Fibroblast of lung (primary cell): ENCODE results near the gene HOXB1. TPM values are rescaled to one million over a fixed set of nuclear protein-coding genes. Genes with fewer than 3 reads are reported as not detected.

Source experiments
- DNase-seq, 2 donors: peaks; one replicate each; pipeline versions ENCODE4 v3.0.0 to v3.0.0-alpha.2; 2010; ENCODE audit warnings: low read depth in 2 of 2
- H2AFZ ChIP-seq: 2 replicates; pipeline ENCODE4 v1.5.1; 2012; ENCODE audit warnings: low read length, control low read depth, inconsistent platforms
- H3K27ac ChIP-seq: 2 replicates; pipeline ENCODE4 v1.5.1; 2011; ENCODE audit warnings: low read length, control low read depth; ENCODE audit not compliant: insufficient read depth
- H3K27me3 ChIP-seq: 2 replicates; pipeline ENCODE4 v1.5.1; 2011; ENCODE audit warnings: mild to moderate bottlenecking, low read length; ENCODE audit not compliant: control insufficient read depth, insufficient read depth
- H3K36me3 ChIP-seq: 2 replicates; pipeline ENCODE4 v1.5.1; 2011; ENCODE audit warnings: low read length; ENCODE audit not compliant: control insufficient read depth, insufficient read depth
- H3K4me1 ChIP-seq: 2 replicates; pipeline ENCODE4 v1.5.1; 2011; ENCODE audit warnings: low read length; ENCODE audit not compliant: control insufficient read depth, insufficient read depth; ENCODE audit errors: extremely low read depth
- H3K4me2 ChIP-seq: 2 replicates; pipeline ENCODE4 v1.5.1; 2011; ENCODE audit warnings: low read length, control low read depth; ENCODE audit not compliant: insufficient read depth; ENCODE audit errors: extremely low read depth
- H3K4me3 ChIP-seq, 4 experiments: fragments of 200-600 bp in 1 of 4; sonication (generic) in 1 of 4; replicated peaks in 1 of 4; 2 replicates each; pipeline ENCODE4 v1.5.1; 2011 to 2016; ENCODE audit warnings: low read length in 4 of 4, low read depth in 3 of 4, mild to moderate bottlenecking in 3 of 4, control low read depth in 2 of 4, inconsistent platforms in 1 of 4, mixed read lengths in 1 of 4; ENCODE audit not compliant: insufficient read depth in 1 of 4; ENCODE audit errors: control extremely low read depth in 1 of 4
- H3K79me2 ChIP-seq: 2 replicates; pipeline ENCODE4 v1.5.1; 2012; ENCODE audit warnings: mild to moderate bottlenecking, low read length, inconsistent platforms; ENCODE audit not compliant: control insufficient read depth, insufficient read depth
- H3K9ac ChIP-seq: 2 replicates; pipeline ENCODE4 v1.5.1; 2011; ENCODE audit warnings: mild to moderate bottlenecking, low read length, control low read depth; ENCODE audit not compliant: insufficient read depth
- H3K9me3 ChIP-seq: 2 replicates; pipeline ENCODE4 v1.5.1; 2012; ENCODE audit warnings: low read depth, low read length; ENCODE audit not compliant: control insufficient read depth, insufficient read depth
- H4K20me1 ChIP-seq: 2 replicates; pipeline ENCODE4 v1.5.1; 2011; ENCODE audit warnings: low read length; ENCODE audit not compliant: control insufficient read depth, insufficient read depth; ENCODE audit errors: extremely low read depth
- EZH2 ChIP-seq: IDR thresholded peaks from 2 replicates; pipeline ENCODE4 v1.5.1; 2012; ENCODE audit warnings: low read length, control low read depth, mild to moderate bottlenecking; ENCODE audit errors: missing control alignments
- polyA plus RNA-seq, 2 donors: library from polyadenylated mRNA; depleted of rRNA in 1 of 2; stranded (reverse) in 1 of 2; unstranded in 1 of 2; fragments of >200 nt; gene quantifications; 2 replicates each; pipeline ENCODE4 v1.2.1, GENCODE V29; 2011 to 2012; ENCODE audit warnings: missing spikeins in 1 of 2
- total RNA-seq: library from RNA; depleted of rRNA; stranded (reverse); fragments of >200 nt; gene quantifications from 2 replicates; pipeline ENCODE4 v1.2.1, GENCODE V29; 2014
- TF ChIP-seq, protein P1 (sequence below), 2 donors: IDR thresholded peaks in 1 of 2; conservative IDR thresholded peaks in 1 of 2; 1 replicate in 1 of 2; 2 replicates in 1 of 2; pipeline ENCODE4 v1.5.1; 2011 to 2012; ENCODE audit warnings: low read length in 2 of 2, control low read depth in 1 of 2, inconsistent platforms in 1 of 2, low read depth in 1 of 2, mild to moderate bottlenecking in 1 of 2

The HOXB1 gene
- total and polyA plus RNA-seq, 2 donors (not counting 1 experiment from before 2014, with no cell fraction given) = not detected

DNA sequence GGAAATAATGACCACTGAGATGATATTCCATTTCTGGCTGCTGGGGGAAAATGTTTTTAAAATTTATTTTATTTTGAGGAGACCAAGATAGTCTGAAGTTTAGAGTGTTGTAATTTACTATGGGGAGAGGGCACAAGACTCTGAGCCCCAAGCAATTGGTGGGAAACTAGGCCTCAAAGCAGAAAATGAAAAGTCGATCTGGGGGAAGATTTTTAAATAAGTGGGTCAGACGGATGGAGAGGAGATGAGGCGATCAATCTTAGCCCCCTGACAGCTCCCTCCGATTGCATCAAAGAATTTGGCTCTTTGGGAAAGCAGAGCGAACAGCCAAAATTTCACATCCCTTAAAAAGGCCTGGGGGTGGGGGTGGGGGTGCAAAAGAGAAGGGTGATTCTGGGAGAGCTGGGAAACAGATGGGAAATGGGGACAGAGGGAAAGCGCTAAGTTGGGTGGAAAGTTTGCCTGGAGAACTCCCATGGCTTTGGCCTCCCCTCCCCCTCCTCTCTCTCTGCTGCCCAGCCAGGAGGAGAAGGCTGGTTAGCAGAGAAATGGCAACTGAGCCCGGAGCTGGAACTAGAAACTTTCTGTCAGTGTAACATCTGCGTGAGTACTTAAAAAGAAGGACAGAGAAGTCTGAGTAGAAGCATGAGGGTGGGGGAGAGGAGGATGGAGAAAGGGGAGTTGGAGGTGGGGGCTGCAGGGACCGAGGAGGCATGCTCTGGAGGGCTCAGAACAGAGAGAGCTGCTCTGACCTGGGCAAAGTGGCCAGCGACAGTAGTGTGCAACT, 15.5 kb upstream of the HOXB1 start:
- H3K4me2 ChIP-seq = peak overlapping the region; percentile 94
- peaks cover 19% of the 10 kb centered on the region for H3K36me3 ChIP-seq
- H3K27ac ChIP-seq = peak overlapping the region; percentile 97
- no peak overlapping the region for H2AFZ ChIP-seq
- no peaks in the 10 kb centered on the region for H3K27me3 ChIP-seq
- TF ChIP-seq, protein P1, sequence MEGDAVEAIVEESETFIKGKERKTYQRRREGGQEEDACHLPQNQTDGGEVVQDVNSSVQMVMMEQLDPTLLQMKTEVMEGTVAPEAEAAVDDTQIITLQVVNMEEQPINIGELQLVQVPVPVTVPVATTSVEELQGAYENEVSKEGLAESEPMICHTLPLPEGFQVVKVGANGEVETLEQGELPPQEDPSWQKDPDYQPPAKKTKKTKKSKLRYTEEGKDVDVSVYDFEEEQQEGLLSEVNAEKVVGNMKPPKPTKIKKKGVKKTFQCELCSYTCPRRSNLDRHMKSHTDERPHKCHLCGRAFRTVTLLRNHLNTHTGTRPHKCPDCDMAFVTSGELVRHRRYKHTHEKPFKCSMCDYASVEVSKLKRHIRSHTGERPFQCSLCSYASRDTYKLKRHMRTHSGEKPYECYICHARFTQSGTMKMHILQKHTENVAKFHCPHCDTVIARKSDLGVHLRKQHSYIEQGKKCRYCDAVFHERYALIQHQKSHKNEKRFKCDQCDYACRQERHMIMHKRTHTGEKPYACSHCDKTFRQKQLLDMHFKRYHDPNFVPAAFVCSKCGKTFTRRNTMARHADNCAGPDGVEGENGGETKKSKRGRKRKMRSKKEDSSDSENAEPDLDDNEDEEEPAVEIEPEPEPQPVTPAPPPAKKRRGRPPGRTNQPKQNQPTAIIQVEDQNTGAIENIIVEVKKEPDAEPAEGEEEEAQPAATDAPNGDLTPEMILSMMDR (conservative IDR thresholded peaks at IDR 0.05 in 1 of 2, IDR thresholded peaks at IDR 0.05 in 1 of 2; ENCODE audit: low read depth in 1 of 2, low read length in 2 of 2) = no peak
- no peak for TF ChIP-seq EZH2
- no peak overlapping the region for H3K9ac ChIP-seq
- no peaks in the 10 kb centered on the region for H3K9me3 ChIP-seq
- peak in 1 of 2 donors; percentile 83 for DNase-seq
- peak overlapping the region in 3 of 4 experiments; percentile 20 to 90 (median 46) for H3K4me3 ChIP-seq
- H4K20me1 ChIP-seq = no peaks in the 10 kb centered on the region
- peaks cover 89% of the 10 kb centered on the region for H3K79me2 ChIP-seq
- H3K4me1 ChIP-seq = peaks cover 29% of the 10 kb centered on the region

DNA sequence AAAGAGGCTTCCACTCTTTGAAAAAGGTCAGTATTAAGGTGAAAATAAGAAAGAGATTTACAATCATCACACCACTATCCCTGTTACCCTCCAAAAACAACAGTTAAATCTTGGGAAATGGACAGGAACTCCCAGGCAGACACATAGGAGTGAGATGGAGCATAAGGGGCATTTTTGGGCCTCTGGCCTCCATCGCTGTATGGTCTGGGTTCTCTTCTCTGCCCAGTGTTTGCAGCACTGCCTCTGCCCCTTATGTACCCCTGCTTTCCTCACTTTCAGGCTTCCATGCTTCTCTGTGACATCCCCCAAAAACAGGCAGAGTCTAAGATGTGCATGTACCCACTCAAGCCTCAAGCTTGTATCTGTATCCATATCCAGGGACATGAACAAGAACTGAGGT, 14.7 kb upstream of the HOXB1 start:
- H3K9ac ChIP-seq = no peak overlapping the region
- peaks cover 91% of the 10 kb centered on the region for H3K79me2 ChIP-seq
- H2AFZ ChIP-seq = no peak overlapping the region

DNA sequence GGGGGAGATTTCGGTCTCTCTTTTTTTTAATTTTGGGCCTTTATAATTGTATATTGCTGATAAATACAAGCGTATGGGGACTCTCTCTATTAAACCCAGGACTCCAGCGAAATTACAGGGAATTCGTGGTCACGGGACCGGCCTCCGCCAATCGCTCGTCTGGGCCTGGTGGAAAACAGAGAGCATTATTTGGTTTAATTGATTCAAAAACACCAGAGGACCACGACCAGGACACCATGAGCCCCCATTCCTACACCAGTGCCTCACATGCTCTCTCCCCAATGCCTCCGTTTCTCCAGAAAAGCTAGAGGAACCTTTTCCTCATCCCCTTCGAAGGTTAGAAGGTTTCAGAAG, 14.2 kb upstream of the HOXB1 start, which contains the start of gene HOXB2:
Gene HOXB2 (minus strand): TSS at position 88 of the 354 bp plus-strand sequence. CDS start 198 bp downstream, outside the sequence.
- Histone ChIP-seq H3K9me3 (no peaks in the 10 kb centered on the region), H3K4me3 (peak within 1 kb of the TSS; percentile 89 to 99 (median 90)), H3K9ac (peak within 1 kb of the TSS; percentile 90), H2AFZ (no peak within 1 kb of the TSS), H3K27ac (peak within 1 kb of the TSS; percentile 97), H3K36me3 (peaks cover 11% of the 10 kb centered on the region), H3K79me2 (peaks cover 91% of the 10 kb centered on the region), H3K4me1 (peaks cover 30% of the 10 kb centered on the region), H4K20me1 (no peaks in the 10 kb centered on the region), H3K4me2 (peak within 1 kb of the TSS; percentile 86), H3K27me3 (no peaks in the 10 kb centered on the region)
- TF ChIP-seq EZH2 = no peak
- TF ChIP-seq, protein P1 (conservative IDR thresholded peaks at IDR 0.05 in 1 of 2, IDR thresholded peaks at IDR 0.05 in 1 of 2; ENCODE audit: low read depth in 1 of 2, low read length in 2 of 2) = no peak
- DNase-seq = peak in 1 of 2 donors; percentile 81

More for the DNA sequence above, 14.7 kb upstream of the HOXB1 start:
- peak overlapping the region; percentile 97 for H3K27ac ChIP-seq
- H3K36me3 ChIP-seq = peaks cover 15% of the 10 kb centered on the region
- H3K27me3 ChIP-seq = no peaks in the 10 kb centered on the region
- peak overlapping the region in 3 of 4 experiments; percentile 1 to 90 (median 29) for H3K4me3 ChIP-seq
- H4K20me1 ChIP-seq = no peaks in the 10 kb centered on the region
- no peak for TF ChIP-seq EZH2
- TF ChIP-seq, protein P1 (conservative IDR thresholded peaks at IDR 0.05 in 1 of 2, IDR thresholded peaks at IDR 0.05 in 1 of 2; ENCODE audit: low read depth in 1 of 2, low read length in 2 of 2) = no peak
- no peaks in the 10 kb centered on the region for H3K9me3 ChIP-seq
- H3K4me1 ChIP-seq = peaks cover 30% of the 10 kb centered on the region
- DNase-seq = no peak
- peak overlapping the region; percentile 86 for H3K4me2 ChIP-seq
